ENCODE results near the gene HPN. TPM values are rescaled to one million over a fixed set of nuclear protein-coding genes. Genes with fewer than 3 reads are reported as not detected.
A peak's percentile ranks its signal among the peaks of the same experiment; 100 is the strongest.

HPN gene
- polyA plus RNA-seq, 1 donor from 2014 or later = not detected

DNA sequence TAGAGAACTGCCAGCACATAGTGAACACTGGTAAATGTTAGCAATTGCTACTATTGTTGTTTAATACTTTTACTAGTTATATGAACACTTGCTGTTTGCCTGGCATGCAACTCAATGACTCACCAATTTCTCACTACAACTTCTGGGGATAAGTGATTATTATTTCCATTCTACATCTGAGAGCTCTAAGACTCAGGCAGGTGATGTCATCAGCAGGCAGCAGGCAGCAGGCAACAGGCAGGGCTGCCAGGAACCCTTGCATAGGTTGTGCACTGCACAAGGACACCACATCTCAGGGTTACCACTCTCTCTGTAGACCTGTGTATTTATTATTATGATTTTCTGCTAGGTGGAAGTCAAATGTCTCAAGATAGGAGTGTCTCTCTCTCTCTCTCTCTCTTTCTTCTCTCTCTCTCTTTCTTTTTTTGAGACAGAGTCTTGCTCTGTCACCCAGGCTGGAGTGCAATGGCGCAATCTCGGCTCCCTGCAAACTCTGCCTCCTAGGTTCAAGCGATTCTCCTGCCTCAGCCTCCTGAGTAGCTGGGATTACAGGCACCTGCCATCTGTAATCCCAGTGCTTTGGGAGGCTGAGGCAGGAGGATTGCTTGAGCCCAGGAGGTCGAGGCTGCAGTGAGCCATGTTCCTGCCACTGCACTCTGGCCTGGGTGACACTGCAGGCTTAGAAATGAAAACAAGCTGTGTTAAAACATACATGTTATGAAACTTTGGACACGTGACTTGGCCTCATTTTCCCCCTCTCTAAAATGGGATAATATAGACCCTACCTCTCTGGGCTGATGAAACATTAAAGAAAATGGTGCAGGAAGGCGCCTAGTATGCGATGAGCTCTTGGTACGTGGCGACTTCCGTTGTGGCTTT is 22.7 kb downstream of the HPN start:
- H3K27ac Mint-ChIP-seq = no peak overlapping the region

DNA sequence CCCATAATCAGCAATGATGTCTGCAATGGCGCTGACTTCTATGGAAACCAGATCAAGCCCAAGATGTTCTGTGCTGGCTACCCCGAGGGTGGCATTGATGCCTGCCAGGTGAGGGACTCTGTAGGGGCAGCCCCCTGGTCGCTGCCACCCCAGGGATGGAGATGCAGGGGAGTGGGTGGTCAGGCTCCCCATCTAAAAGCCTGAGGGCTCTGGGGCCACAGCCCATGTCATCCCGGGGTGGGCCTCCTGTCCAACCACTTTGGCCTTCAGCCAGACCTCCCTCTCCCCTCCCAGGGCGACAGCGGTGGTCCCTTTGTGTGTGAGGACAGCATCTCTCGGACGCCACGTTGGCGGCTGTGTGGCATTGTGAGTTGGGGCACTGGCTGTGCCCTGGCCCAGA is 24.1 kb downstream of the HPN start:
- Mint-ChIP-seq H3K9me3 (no peaks in the 10 kb centered on the region), H3K27ac (no peak overlapping the region), H3K4me3 (no peak overlapping the region), H3K36me3 (peaks cover 4% of the 10 kb centered on the region), H3K4me1 (peaks cover 12 to 20% (median 16%) of the 10 kb centered on the region in 3 donors), H3K27me3 (no peaks in the 10 kb centered on the region)

More for the DNA sequence above, 22.7 kb downstream of the HPN start:
- no peak overlapping the region for H3K4me3 Mint-ChIP-seq
- peaks cover under 1% of the 10 kb centered on the region for H3K27me3 Mint-ChIP-seq
- peaks cover 4% of the 10 kb centered on the region for H3K36me3 Mint-ChIP-seq
- peaks cover 7 to 11% (median 9%) of the 10 kb centered on the region in 3 donors for H3K4me1 Mint-ChIP-seq
- H3K9me3 Mint-ChIP-seq = no peaks in the 10 kb centered on the region

DNA sequence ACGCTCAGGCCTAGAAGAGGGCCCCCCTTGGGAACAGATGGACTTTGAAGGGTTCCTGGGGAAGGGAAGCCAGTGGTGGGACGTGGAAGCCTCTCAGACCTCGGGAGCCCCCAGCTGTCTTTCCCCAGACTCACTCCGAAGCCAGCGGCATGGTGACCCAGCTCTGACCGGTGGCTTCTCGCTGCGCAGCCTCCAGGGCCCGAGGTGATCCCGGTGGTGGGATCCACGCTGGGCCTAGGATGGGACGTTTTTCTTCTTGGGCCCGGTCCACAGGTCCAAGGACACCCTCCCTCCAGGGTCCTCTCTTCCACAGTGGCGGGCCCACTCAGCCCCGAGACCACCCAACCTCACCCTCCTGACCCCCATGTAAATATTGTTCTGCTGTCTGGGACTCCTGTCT is 24.6 kb downstream of the HPN start:
- Mint-ChIP-seq H3K36me3 (peaks cover 4% of the 10 kb centered on the region), H3K4me3 (no peak overlapping the region), H3K9me3 (no peaks in the 10 kb centered on the region), H3K27ac (no peak overlapping the region), H3K4me1 (peaks cover 12 to 20% (median 16%) of the 10 kb centered on the region in 3 donors), H3K27me3 (no peaks in the 10 kb centered on the region)

GRCh38 chr19:35066691-35067563 is 25.4 kb downstream of the HPN start:
- Mint-ChIP-seq H3K27ac (peak overlapping the region in 1 of 3 donors; percentile 84), H3K9me3 (no peaks in the 10 kb centered on the region), H3K27me3 (no peaks in the 10 kb centered on the region), H3K4me1 (peaks cover 12 to 20% (median 16%) of the 10 kb centered on the region in 3 donors), H3K4me3 (peak overlapping the region in 2 of 4 donors; percentile 41 to 77), H3K36me3 (peaks cover 4% of the 10 kb centered on the region)

- Mint-ChIP-seq H3K9me3 (no peaks in the 10 kb centered on the region), H3K27me3 (no peaks in the 10 kb centered on the region), H3K27ac (no peak overlapping the region), H3K4me3 (peak overlapping the region in 1 of 4 donors; percentile 56), H3K4me1 (peaks cover 12 to 20% (median 16%) of the 10 kb centered on the region in 3 donors), H3K36me3 (peaks cover 2% of the 10 kb centered on the region)
Measured at GRCh38 chr19:35068941-35069634, 27.6 kb downstream of the HPN start.

- Mint-ChIP-seq H3K4me3 (no peak overlapping the region), H3K36me3 (no peaks in the 10 kb centered on the region), H3K9me3 (no peaks in the 10 kb centered on the region), H3K4me1 (peaks cover 12 to 20% (median 14%) of the 10 kb centered on the region in 3 donors), H3K27ac (no peak overlapping the region), H3K27me3 (no peaks in the 10 kb centered on the region)
Measured at GRCh38 chr19:35069696-35070095, 28.2 kb downstream of the HPN start.

GRCh38 chr19:35070471-35070870 is 28.9 kb downstream of the HPN start:
- Mint-ChIP-seq H3K27me3 (no peaks in the 10 kb centered on the region), H3K27ac (peak overlapping the region in 1 of 3 donors; percentile 13), H3K4me3 (no peak overlapping the region), H3K36me3 (no peaks in the 10 kb centered on the region), H3K9me3 (no peaks in the 10 kb centered on the region), H3K4me1 (peaks cover 16 to 20% (median 16%) of the 10 kb centered on the region in 3 donors)

GRCh38 chr19:35073516-35073915 is 32.0 kb downstream of the HPN start:
- Mint-ChIP-seq H3K27ac (no peak overlapping the region), H3K27me3 (no peaks in the 10 kb centered on the region), H3K4me3 (no peak overlapping the region)

DNA sequence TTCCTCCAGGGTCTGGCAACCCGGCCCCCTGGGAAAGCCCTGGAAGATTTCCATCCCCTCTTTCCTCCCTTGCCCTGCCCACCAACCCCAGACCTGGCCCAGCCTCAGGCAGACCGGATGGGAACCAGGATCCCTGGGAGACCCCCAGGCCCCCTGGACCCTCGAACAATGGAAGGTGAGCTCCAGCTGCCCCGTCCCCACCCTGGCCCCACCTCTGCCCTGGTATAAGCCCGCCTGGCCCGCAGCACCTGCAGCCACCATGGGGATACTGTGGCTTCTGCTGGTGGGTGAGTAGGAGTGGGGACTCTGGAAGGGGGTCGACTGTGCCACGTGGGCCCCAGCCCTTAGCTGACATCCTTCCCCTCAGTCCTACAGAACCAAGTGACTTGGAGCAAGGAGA is 32.4 kb downstream of the HPN start:
- Mint-ChIP-seq H3K4me1 (peaks cover 15 to 18% (median 17%) of the 10 kb centered on the region in 3 donors), H3K4me3 (no peak overlapping the region), H3K36me3 (no peaks in the 10 kb centered on the region), H3K9me3 (no peaks in the 10 kb centered on the region), H3K27ac (no peak overlapping the region), H3K27me3 (no peaks in the 10 kb centered on the region)

More at GRCh38 chr19:35073516-35073915, 32.0 kb downstream of the HPN start:
- Mint-ChIP-seq H3K9me3 (no peaks in the 10 kb centered on the region), H3K36me3 (no peaks in the 10 kb centered on the region), H3K4me1 (peaks cover 13 to 18% (median 17%) of the 10 kb centered on the region in 3 donors)

- H3K36me3 Mint-ChIP-seq = peaks cover 3% of the 10 kb centered on the region
- no peak overlapping the region for H3K4me3 Mint-ChIP-seq
- H3K27ac Mint-ChIP-seq = no peak overlapping the region
- peaks cover 10 to 15% (median 15%) of the 10 kb centered on the region in 3 donors for H3K4me1 Mint-ChIP-seq
- no peaks in the 10 kb centered on the region for H3K9me3 Mint-ChIP-seq
- H3K27me3 Mint-ChIP-seq = no peaks in the 10 kb centered on the region
Measured at GRCh38 chr19:35074426-35075201, 33.1 kb downstream of the HPN start.

GRCh38 chr19:35075202-35076025 is 33.9 kb downstream of the HPN start:
- no peaks in the 10 kb centered on the region for H3K9me3 Mint-ChIP-seq
- peak overlapping the region in 1 of 3 donors; percentile 14 for H3K27ac Mint-ChIP-seq
- peaks cover 7 to 14% (median 11%) of the 10 kb centered on the region in 3 donors for H3K4me1 Mint-ChIP-seq
- H3K27me3 Mint-ChIP-seq = no peaks in the 10 kb centered on the region
- peaks cover 3% of the 10 kb centered on the region for H3K36me3 Mint-ChIP-seq
- H3K4me3 Mint-ChIP-seq = no peak overlapping the region

DNA sequence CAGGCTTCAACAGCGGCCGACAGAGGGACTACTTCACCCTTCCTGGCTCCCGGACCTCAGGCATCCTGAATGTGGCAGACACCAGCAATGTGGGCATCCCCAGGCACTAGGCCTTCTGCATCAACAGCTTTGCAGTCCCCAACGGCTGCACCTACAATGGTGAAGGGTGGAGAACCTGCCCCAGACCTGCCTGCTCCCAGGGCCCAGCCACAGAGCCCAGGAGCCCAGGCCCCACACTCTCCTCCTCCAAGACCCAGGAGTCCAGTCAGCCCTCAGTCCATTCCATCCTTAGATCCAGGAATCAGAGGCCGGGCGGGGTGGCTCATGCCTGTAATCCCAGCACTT is 34.5 kb downstream of the HPN start:
- no peak overlapping the region for H3K4me3 Mint-ChIP-seq

DNA sequence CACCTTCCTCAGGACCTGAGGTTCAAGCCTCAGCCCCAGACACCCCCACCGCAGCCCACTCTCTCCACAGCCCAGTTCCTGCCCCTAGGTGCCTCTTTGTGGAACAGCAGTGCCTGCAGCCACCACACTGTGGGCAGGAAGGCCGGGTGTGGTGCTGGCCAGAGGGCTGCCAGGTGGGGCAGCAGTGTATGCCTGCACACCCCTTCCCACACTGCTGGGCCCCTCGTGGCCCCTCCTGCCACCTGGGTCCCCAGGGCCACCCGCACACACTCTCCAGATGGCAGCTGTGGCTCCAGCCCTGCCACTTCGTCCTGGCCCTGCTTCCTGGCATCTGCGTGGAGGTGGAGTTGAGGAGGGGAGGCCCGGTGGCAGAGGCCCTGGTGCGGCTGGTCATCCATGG is 35.1 kb downstream of the HPN start:
- Mint-ChIP-seq H3K9me3 (no peaks in the 10 kb centered on the region), H3K36me3 (peaks cover 3% of the 10 kb centered on the region), H3K27ac (no peak overlapping the region), H3K4me1 (peaks cover 7 to 14% (median 11%) of the 10 kb centered on the region in 3 donors), H3K4me3 (no peak overlapping the region), H3K27me3 (no peaks in the 10 kb centered on the region)

More for the DNA sequence above, 34.5 kb downstream of the HPN start:
- Mint-ChIP-seq H3K27me3 (no peaks in the 10 kb centered on the region), H3K36me3 (peaks cover 3% of the 10 kb centered on the region), H3K9me3 (no peaks in the 10 kb centered on the region), H3K27ac (no peak overlapping the region), H3K4me1 (peaks cover 7 to 14% (median 11%) of the 10 kb centered on the region in 3 donors)

All from IgD-negative memory B cell (primary cell).